ENCODE measurements around the gene SLC35D2. TPM values are rescaled to one million over a fixed set of nuclear protein-coding genes. Genes with fewer than 3 reads are reported as not detected.
A peak's percentile ranks its signal among the peaks of the same experiment; 100 is the strongest.

SLC35D2 gene
- total RNA-seq = 10 to 100 TPM in 1 of 2 donors, 1 to 10 TPM in 1; 5.4 to 14.0 TPM

DNA sequence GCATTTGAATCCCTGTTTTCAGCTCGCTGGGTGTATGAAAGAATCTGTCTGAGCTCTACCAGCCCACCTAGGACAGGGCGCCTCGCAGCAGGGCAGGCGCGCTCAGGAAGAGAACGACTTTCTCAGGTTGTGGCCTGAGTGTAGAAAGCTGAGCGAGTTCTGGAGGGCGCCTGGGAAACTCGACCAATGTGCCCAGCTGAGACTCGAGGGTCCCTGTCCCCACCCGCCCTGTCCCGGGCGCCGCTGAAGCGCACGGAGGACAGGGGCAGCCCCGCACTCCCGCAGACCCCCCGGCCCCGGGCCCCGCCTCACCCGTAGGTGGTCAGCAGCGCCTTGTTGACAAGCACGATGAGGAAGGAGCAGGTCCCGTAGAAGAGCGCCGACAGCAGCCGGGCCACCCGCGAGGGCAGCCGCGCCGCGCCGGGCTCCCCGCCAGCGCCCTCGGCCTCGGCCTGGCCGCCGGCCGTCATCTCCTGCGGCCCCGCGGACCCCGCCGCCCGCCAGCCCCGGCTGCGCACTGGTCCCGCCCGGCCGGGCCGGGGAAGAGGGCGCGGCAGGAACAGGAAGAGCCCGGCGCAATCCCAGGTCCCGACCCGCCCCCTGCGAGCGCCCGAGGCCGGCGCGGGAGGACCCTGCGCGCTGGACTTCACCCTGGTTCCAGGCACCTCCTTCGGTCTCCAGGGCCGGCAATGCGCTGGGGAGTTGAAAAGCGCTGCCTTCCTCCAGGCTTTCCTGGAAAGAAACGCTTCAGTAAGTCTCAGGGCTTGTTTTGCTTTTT lies at the start of gene SLC35D2:
Gene SLC35D2 (minus strand): TSS at position 547 of the 778 bp plus-strand sequence. CDS start 77 bp downstream, at position 470.
- Mint-ChIP-seq H3K4me3 (peak within 1 kb of the TSS; percentile 66 to 92), H3K27me3 (ENCODE audit: low read depth) (no peaks in the 10 kb centered on the region), H3K4me1 (ENCODE audit: low read depth) (peaks cover 23% of the 10 kb centered on the region), H3K27ac (peak within 1 kb of the TSS; percentile 91), H3K36me3 (ENCODE audit: insufficient read depth in 2 of 2) (peaks cover 6 to 17% of the 10 kb centered on the region in 2 donors), H3K9me3 (no peaks in the 10 kb centered on the region)
- ATAC-seq (replicated peaks in 1 of 2) (peak; percentile 61 to 83), DNase-seq (peak; percentile 12 to 36)

DNA sequence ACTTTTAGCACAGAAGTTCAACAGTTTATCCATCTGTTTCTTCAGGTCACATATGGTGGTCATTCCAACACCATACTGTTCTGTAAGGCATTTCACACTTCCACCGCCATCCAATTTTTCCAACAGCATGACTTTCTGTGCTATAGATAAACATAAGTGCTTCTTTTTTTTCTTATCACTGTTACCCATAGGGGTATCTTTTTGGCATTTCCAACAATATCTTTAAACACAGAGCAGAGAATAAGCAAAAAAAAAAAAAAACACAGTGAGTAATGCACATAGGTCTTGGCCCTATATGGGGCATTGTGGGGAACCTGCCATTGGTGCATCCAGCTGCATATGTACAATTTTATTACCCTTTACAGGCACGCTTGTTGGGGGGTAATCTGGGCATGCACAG lies 46.9 kb upstream of the SLC35D2 start:
- H3K4me3 Mint-ChIP-seq = no peak overlapping the region
- ATAC-seq (replicated peaks in 1 of 2) = no peak
- H3K36me3 Mint-ChIP-seq (ENCODE audit: insufficient read depth in 2 of 2) = no peaks in the 10 kb centered on the region
- H3K9me3 Mint-ChIP-seq = no peaks in the 10 kb centered on the region
- no peaks in the 10 kb centered on the region for H3K27me3 Mint-ChIP-seq (ENCODE audit: low read depth)
- DNase-seq = no peak
- no peak overlapping the region for H3K27ac Mint-ChIP-seq
- peaks cover 7% of the 10 kb centered on the region for H3K4me1 Mint-ChIP-seq (ENCODE audit: low read depth)

DNA sequence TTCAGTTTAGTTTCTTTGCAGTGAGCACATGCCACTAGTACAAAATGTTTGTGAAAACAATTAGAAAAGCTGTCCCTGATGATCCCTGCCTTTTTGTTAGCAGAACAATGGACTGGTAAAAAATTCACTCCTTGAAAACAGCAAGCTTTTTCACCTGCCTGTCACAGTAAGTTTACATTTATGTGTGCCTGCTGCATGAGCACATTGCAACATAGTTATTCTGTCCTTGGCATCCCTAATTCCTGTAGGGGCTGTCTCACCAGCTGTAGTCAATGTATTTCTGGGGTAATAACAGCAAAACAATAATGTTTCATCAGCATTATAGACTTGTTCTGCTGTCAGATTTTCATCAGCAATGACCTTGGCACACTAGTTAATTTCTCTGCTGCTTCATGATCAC lies 46.2 kb upstream of the SLC35D2 start:
- no peaks in the 10 kb centered on the region for H3K27me3 Mint-ChIP-seq (ENCODE audit: low read depth)
- H3K9me3 Mint-ChIP-seq = no peaks in the 10 kb centered on the region
- no peak overlapping the region for H3K27ac Mint-ChIP-seq
- peaks cover 7% of the 10 kb centered on the region for H3K4me1 Mint-ChIP-seq (ENCODE audit: low read depth)
- no peaks in the 10 kb centered on the region for H3K36me3 Mint-ChIP-seq (ENCODE audit: insufficient read depth in 2 of 2)
- no peak for ATAC-seq (replicated peaks in 1 of 2)
- H3K4me3 Mint-ChIP-seq = no peak overlapping the region
- DNase-seq = no peak

DNA sequence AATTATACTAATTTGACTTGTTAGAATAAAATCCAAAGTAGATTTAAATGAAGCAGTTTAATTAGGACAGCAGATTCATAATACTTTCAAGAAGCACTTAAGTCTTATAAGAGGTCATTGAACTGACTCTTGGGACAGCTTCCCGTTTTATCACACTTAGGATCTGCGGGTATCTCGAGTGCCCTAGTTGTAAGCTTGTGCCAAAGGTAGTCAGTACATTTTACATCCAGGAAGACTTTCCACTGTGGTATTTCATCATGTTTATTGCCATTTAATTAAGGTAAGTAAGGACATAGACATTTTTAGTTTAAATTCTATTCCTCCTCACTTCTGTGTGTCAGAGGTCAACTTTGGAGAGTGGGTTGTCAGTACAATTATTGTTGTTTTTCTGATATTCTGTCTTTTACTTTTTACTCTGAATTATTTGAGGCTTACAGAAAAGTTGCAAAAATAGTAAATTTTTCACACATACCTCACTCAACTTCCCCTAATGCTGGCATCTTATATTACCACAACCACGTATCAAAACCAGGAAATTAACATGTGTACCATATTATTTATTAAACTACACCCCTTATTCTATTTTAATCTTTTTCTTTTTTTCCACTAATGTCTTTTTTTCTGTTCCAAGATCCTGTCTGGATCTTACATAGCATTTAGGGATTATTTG lies 42.1 kb upstream of the SLC35D2 start:
- ATAC-seq (replicated peaks in 1 of 2) (no peak), DNase-seq (no peak)
- Mint-ChIP-seq H3K9me3 (no peaks in the 10 kb centered on the region), H3K36me3 (ENCODE audit: insufficient read depth in 2 of 2) (no peaks in the 10 kb centered on the region), H3K27ac (no peak overlapping the region), H3K27me3 (ENCODE audit: low read depth) (no peaks in the 10 kb centered on the region), H3K4me1 (ENCODE audit: low read depth) (peaks cover 15% of the 10 kb centered on the region), H3K4me3 (no peak overlapping the region)

DNA sequence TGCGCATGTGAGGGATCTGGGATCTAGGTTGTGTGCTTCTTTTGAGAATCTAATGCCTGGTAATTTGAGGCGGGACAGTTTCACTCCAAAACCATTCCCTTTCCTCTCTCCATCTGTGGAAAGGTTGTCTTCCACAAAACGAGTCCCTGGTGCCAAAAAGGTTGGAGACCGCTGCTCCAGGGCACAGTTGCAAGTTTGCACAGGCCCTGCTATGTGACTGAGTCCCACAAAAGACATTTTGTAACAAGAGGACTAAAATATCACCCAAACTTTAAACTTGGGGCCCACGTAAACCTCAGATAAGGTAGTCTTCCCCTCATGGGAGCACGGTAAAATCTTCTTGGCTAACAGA lies 40.5 kb upstream of the SLC35D2 start:
- H3K9me3 Mint-ChIP-seq = no peaks in the 10 kb centered on the region
- H3K36me3 Mint-ChIP-seq (ENCODE audit: insufficient read depth in 2 of 2) = no peaks in the 10 kb centered on the region
- H3K4me1 Mint-ChIP-seq (ENCODE audit: low read depth) = peaks cover 28% of the 10 kb centered on the region
- H3K27ac Mint-ChIP-seq = no peak overlapping the region
- DNase-seq = no peak
- no peak overlapping the region for H3K4me3 Mint-ChIP-seq
- ATAC-seq (replicated peaks in 1 of 2) = no peak
- H3K27me3 Mint-ChIP-seq (ENCODE audit: low read depth) = no peaks in the 10 kb centered on the region

DNA sequence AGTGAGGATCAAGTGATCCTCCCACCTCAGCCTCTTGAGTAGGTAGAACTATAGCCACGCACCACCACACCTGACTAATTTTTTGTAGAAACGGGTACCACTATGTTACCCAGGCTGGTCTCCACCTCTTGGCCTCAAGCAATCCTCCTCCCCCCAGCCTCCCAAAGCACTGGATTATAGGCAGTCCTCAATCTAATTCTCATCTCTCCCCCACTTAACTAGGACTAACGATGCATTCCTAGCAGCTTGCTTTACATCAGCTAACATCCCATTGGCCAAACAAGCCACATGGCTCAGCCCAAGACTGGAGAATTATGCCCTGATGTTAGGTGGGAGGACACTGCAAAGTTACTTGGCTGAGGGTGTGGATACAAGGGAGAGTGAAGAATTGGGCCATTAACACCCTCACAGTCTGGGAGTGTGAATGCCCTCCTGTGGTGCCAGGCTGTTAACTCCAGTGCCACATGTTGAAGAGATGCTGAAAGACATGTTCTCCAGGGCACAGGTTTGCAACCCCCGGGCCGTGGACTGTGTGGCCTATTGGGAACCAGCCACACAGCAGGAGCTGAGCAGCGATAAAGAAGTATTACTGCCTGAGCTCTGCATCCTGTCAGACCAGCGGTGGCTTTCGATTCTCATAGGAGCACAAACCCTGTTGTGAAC lies 39.9 kb upstream of the SLC35D2 start:
- Mint-ChIP-seq H3K36me3 (ENCODE audit: insufficient read depth in 2 of 2) (no peaks in the 10 kb centered on the region), H3K4me1 (ENCODE audit: low read depth) (peaks cover 28% of the 10 kb centered on the region), H3K27ac (no peak overlapping the region), H3K4me3 (no peak overlapping the region), H3K27me3 (ENCODE audit: low read depth) (no peaks in the 10 kb centered on the region), H3K9me3 (no peaks in the 10 kb centered on the region)
- DNase-seq (no peak), ATAC-seq (replicated peaks in 1 of 2) (no peak)

DNA sequence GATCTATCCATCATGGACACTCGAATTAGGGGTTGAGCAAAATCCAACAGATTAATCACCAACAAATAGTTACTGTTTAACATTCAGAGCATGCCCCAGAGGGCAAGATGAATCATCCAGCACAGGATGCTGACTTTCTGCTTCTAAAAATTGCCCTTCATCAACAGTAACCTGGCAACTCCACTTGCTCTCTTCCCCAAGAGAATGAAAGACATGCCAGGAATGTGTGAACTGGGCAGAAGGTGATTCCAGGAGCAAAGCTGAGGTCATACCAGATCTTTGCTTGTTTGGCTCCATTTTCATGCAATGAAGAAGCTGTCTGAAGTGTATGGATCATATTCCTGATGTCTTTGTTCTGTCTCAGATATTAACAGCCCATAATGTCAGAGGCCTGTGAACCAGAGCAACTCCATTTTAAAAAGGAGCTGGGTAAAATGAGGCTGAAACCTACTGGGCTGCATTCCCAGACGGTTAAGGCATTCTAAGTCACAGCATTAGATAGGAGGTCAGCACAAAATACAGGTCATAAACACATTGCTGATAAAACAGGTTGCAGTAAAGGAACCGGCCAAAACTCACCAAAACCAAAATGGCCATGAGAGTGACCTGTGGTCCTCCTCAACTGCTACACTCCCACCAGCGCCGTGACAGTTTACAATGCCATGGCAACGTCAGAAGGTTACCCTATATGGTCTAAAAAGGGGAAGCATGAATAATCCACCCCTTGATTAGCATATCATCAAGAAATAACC lies 37.1 kb upstream of the SLC35D2 start:
- Mint-ChIP-seq H3K27ac (peak overlapping the region; percentile 97), H3K9me3 (no peaks in the 10 kb centered on the region), H3K27me3 (ENCODE audit: low read depth) (no peaks in the 10 kb centered on the region), H3K4me3 (peak overlapping the region; percentile 87 to 91), H3K36me3 (ENCODE audit: insufficient read depth in 2 of 2) (peaks cover 3 to 4% of the 10 kb centered on the region in 2 donors), H3K4me1 (ENCODE audit: low read depth) (peaks cover 36% of the 10 kb centered on the region)
- ATAC-seq (replicated peaks in 1 of 2) (no peak), DNase-seq (peak; percentile 26)

DNA sequence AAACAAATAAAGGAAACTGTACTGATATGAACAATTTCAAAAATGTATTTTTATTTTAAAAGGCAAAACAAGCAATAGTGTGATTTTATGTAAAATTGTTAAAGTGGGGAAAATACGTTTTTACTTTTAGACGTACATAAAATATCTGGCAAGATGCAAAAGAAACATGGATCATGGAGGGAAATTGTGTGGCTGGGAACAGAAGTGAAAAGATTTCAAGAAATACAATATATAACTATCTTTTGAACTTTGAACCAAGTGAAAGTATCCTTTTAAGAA lies 36.1 kb upstream of the SLC35D2 start:
- Mint-ChIP-seq H3K36me3 (ENCODE audit: insufficient read depth in 2 of 2) (peaks cover 3 to 4% of the 10 kb centered on the region in 2 donors), H3K27ac (peak overlapping the region; percentile 97), H3K9me3 (no peaks in the 10 kb centered on the region), H3K4me1 (ENCODE audit: low read depth) (peaks cover 42% of the 10 kb centered on the region), H3K4me3 (peak overlapping the region; percentile 87 to 91), H3K27me3 (ENCODE audit: low read depth) (no peaks in the 10 kb centered on the region)
- DNase-seq (no peak), ATAC-seq (replicated peaks in 1 of 2) (no peak)

DNA sequence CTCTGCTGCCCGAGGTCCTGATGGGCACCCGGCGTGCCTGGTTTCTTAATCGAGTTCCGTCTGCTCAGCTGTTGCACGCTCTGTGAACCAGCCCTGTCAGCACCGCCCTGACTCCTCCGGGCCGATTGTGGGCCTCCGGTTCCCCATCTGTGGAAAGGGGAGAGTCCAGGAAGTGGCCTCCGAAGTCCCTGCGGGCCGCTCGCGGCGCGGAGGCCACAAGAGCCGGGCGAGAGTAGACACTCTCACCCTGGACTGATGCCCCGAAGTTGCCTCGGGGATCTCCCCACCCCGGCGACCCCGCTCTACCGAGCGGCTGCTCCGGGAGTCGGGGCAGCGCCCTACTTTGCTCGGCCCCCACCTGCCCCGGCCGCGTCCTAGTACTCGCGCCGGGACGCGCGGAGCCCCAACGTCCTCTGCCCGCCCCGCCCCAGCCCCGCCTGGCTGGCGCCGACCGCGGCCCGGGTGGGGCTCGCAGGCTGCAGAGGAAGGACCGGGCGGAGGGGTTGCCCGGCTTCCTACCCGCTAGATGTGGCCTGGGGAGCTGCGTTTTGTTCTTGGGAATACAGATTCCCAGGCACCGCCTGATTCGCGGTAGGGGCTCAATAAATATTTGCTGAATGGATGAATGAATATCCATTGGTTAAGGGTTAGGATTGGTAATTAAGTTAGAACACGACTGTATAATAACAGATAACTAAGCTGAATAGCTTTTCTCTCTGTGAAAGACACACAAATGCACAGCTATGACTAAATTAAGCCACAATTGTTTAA lies 35.6 kb upstream of the SLC35D2 start:
- Mint-ChIP-seq H3K27me3 (ENCODE audit: low read depth) (no peaks in the 10 kb centered on the region), H3K36me3 (ENCODE audit: insufficient read depth in 2 of 2) (peaks cover 3 to 4% of the 10 kb centered on the region in 2 donors), H3K9me3 (no peaks in the 10 kb centered on the region), H3K4me3 (peak overlapping the region; percentile 87 to 91), H3K4me1 (ENCODE audit: low read depth) (peaks cover 47% of the 10 kb centered on the region), H3K27ac (peak overlapping the region; percentile 97)
- ATAC-seq (replicated peaks in 1 of 2) (peak; percentile 49 to 53), DNase-seq (peak; percentile 71 to 79)

DNA sequence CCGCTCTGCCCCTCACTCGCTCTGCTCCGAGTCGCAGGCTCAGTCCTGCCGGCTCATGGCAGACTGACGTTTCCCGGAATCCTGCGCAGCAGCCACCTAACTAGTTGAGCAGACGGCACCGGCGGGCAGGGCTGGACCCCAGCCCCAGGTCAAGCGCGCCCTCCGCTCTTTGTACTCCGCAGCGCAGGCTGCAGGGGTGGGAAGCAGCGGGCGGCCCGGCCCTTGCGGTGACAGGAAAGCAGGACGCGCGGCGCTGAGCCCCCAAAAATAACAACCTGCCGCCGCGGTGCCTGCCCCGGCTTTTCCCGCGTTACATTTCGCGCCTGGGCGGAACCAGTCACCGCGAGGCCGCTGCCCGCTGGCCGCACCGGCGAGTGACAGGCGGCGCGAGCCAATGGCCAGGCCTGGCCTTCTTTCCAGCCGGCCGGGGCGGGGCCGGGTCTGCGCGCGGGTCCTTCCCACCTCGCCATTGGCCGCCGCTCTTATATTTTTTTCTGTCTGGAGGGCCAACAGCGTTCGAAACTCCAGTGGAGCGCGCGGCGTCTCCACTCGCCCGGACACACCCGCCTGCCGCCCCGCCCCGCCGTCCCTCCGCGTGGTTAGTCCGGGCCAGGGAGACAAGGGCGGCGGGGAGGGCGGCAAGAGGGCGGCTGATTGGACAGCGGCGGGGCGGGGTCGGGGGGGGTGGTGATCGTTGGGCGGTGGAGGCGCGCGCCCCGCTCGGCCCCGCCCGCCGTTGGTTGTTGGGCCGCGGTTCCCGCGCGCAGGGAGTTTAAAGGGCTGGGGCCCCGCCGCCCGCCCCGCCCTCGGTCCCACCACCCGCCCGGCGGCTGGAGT lies 34.8 kb upstream of the SLC35D2 start, which contains the start of gene ZNF367:
Gene ZNF367 (minus strand): TSS at position 288 of the 837 bp plus-strand sequence. CDS start 338 bp downstream, outside the sequence.
- Mint-ChIP-seq H3K9me3 (no peaks in the 10 kb centered on the region), H3K27me3 (ENCODE audit: low read depth) (no peaks in the 10 kb centered on the region), H3K27ac (peak within 1 kb of the TSS; percentile 92), H3K4me1 (ENCODE audit: low read depth) (peaks cover 55% of the 10 kb centered on the region), H3K36me3 (ENCODE audit: insufficient read depth in 2 of 2) (peaks cover 3 to 4% of the 10 kb centered on the region in 2 donors), H3K4me3 (peak within 1 kb of the TSS; percentile 88 to 95)
- peak; percentile 95 to 96 for DNase-seq
- peak; percentile 81 to 83 for ATAC-seq (replicated peaks in 1 of 2)

DNA sequence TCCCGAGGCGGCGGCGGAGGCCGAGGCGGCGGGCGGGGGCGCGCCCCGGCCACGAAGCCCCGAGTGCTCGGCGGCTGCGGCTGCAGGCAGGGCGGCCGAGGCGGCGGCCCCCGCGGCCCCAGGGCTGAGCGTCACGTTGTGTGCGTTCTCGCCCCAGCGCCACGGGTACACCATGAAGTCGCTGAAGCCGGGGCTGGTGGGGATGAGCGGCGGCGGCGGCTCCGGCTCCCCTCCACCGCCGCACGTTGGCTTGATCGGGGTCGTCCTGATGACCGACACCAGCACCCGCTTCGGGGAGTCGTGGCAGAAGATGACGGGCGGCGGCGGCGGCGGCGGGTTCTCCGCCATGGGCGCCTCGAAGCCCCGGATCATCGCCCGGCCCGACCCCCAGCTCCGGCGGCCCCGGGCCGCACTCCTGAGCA lies 34.2 kb upstream of the SLC35D2 start:
- Mint-ChIP-seq H3K36me3 (ENCODE audit: insufficient read depth in 2 of 2) (peaks cover 3 to 4% of the 10 kb centered on the region in 2 donors), H3K4me1 (ENCODE audit: low read depth) (peaks cover 61% of the 10 kb centered on the region), H3K27ac (peak overlapping the region; percentile 92), H3K4me3 (peak overlapping the region; percentile 84 to 91), H3K27me3 (ENCODE audit: low read depth) (no peaks in the 10 kb centered on the region), H3K9me3 (no peaks in the 10 kb centered on the region)
- peak; percentile 2 for ATAC-seq (replicated peaks in 1 of 2)
- DNase-seq = no peak

Measured in activated T-cell treated with anti-CD3 and anti-CD28 coated beads, Interleukin-2, amount 50 U/mL, for 72 hours (primary cell).